ENCODE measurements around the gene SLC2A8.

SLC2A8 gene

DNA sequence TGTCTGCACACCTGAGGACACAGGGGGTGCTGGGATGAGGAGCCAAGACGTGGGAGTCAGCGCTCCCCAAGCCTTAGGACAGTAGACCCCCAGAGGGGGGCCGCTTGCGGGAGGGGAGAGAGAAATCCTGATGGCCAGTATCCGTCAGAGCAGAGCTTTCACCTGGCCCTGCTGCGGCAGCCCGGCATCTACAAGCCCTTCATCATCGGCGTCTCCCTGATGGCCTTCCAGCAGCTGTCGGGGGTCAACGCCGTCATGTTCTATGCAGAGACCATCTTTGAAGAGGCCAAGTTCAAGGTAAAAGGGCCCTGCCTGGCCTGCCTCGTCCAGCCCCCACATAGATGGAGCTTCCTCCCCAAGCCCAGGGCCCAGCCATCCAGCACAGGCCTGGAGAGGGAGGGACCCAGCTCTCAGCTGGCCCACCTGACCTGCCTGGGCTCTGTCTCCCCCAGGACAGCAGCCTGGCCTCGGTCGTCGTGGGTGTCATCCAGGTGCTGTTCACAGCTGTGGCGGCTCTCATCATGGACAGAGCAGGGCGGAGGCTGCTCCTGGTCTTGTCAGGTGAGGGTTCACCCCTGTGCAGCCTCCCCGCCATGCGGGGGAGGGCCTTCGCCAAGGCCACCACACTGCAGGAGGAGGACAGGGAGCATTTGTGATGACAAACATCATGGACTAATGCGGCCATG, 6.7 kb downstream of the SLC2A8 start:
- DNase-seq: no peak

DNA sequence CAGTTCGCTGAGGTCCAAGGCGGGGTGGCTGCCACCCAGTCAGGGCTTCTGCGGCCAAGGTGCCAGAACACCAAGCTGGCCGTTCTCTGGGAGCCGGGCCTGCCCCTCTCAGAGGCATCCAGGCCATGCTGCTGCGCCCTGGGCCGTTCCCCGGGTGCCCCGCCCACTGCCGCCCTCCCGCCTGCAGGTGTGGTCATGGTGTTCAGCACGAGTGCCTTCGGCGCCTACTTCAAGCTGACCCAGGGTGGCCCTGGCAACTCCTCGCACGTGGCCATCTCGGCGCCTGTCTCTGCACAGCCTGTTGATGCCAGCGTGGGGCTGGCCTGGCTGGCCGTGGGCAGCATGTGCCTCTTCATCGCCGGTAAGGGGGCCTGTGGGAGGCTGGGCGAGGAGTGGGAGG, 7.7 kb downstream of the SLC2A8 start:
- no peak for DNase-seq

DNA sequence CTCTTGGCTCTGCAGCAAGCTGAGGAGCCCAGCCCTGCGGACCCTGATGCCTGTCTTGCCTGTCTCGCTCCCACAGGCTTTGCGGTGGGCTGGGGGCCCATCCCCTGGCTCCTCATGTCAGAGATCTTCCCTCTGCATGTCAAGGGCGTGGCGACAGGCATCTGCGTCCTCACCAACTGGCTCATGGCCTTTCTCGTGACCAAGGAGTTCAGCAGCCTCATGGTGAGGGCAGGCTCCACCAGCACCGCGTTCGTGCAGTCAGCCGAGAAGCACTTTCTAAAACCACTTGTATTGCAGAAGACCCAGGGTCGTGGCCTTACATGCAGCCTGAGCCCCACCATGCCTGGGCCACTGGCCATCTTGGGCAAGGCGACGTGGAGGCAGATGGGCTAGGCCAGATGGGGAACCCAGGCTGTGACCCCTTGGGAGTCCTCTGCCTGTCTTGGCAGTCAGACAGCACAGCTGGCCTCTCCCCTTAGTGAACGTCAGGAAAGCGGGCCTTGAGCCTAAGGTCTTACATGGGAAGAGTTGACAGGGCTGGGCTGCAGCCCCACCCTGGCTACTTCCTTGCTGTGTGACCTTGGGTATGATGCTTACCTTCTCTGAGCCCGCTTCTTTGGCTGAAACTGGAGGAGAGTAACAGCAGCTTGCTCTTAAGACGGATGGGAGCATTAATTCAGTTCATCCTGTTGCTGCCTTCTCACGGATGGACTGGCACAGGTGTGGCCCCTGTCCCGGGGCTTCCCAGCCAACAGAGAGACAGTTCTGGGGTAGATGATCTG, 8.6 kb downstream of the SLC2A8 start:
- DNase-seq: peak in 1 of 2 experiments; percentile 1

DNA sequence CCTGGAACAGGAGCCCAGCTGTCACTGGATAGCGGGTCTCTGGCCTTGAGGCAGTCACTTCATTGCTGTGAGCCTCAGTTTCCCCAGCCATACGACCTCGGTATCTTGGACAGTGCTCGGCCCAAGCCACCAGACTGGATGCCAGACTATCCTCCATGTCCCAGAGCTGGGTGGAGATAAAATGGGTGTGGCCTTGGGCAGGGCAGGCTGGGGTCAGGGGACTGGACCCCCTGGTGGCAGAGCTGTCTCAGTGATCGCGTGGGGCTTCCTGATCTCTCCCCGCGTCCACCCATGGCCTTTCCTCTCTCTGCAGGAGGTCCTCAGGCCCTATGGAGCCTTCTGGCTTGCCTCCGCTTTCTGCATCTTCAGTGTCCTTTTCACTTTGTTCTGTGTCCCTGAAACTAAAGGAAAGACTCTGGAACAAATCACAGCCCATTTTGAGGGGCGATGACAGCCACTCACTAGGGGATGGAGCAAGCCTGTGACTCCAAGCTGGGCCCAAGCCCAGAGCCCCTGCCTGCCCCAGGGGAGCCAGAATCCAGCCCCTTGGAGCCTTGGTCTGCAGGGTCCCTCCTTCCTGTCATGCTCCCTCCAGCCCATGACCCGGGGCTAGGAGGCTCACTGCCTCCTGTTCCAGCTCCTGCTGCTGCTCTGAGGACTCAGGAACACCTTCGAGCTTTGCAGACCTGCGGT, 10.0 kb downstream of the SLC2A8 start:
- DNase-seq: no peak

DNA sequence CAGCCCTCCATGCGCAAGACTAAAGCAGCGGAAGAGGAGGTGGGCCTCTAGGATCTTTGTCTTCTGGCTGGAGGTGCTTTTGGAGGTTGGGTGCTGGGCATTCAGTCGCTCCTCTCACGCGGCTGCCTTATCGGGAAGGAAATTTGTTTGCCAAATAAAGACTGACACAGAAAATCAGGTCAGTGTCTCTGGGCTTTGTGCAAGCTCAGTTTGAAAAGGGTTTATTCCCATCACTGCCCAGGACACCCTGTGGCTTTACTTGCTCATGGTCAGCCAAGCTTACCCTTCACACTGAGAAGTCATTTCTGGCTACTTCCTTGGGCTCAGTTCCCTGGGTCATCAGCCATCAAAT, 10.5 kb downstream of the SLC2A8 start:
- no peak for DNase-seq

DNA sequence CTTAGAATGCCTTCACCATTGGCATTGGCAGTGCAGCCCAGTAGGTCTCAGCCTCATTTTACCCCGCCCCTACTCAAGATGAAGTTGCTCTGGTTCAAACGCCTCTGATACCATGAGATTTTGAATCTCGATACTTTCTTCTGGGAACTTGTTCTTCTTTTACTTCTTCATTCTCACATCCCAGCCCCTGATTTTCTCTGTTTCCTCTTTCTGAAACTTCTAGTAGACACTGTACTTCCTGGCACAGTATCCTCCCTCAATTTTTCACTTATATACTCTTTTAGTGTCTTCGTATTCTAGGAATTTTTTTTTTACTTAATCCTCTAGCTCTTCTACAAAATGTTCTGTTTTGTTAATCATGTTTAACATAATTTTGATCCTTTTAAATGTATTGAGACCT, 14.2 kb downstream of the SLC2A8 start:
- no peak for DNase-seq

DNA sequence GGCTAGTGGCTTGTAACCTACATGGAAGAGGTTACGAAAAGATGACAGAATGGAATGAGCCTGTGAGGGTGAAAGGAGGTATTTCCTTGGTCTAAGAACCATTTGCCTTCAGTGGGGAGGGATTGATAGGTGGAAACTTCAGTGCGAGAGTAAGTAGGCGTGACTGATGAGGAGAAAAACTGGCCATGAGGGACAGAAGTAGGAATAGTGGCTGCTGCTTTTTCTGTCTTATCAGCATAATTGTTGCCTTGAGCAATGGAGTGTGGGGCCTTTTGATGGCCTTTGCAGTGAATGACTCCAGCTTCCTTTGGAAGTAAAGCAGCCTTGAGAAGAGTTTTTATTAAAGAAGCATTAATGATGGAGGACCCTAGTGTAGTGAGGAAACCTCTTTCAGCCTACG, 18.2 kb downstream of the SLC2A8 start:
- no peak for DNase-seq

DNA sequence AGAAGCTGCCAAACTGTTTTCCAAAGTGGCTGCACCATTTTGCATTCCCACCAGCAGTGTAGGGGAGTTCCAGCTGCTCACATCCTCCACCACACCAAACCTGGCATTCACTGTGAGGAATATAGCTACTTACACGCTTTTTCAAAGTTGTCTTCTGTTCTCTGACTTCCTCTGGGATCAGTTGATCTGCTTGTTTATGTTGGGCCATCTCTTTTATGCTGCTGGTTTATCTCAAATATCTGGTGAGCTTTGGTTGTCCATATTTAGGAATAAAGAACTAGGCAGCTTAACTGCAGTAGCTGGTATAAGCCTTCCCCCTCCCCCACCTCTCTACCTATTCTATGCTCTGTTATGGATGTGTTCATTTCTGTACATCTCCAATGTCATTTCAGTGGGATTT, 18.7 kb downstream of the SLC2A8 start:
- no peak for DNase-seq

DNA sequence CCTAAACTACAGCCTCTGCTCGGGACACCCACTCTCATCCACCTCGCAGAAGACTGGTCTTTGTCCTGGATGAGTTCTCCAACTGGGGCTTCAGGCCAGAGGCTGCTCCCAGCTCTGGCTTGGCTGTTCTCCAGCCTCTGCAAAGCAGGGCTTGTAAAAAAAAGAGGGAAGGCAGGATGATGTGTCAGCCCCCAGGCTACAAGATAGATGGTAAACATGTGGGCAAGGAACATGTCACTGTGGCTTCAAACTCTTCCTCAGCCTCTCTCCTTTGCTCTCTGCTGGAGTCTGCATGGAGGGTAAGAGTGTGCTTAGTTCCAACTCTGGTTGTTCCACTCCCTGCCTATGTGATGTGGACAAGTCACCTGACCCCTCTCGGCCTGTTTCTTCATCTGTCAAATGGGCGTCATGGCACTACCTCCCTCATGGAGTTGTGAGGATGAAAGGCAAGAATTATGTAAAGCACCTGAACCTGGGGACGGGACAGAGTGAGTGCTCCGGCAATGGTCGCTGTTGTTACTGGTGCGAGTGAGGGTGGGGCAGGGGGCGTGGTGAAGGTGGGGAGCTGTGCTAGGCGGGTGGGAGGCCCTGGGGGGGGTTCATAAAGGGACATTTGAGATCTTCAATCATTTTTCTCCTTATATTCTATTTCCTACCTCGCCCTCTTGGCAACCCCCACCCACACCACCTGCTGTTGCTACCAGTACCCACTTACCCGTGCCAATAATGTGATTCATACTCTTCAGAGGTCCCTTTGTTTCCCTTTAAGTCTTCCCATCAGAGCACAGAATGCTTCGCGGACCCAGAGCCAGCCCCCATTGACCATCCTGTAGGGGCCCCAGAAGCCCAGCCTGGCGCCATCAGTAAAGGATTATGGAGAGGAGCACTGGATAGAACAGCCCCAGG, 20.4 kb downstream of the SLC2A8 start:
- DNase-seq: peak in 1 of 2 experiments; percentile 40

DNA sequence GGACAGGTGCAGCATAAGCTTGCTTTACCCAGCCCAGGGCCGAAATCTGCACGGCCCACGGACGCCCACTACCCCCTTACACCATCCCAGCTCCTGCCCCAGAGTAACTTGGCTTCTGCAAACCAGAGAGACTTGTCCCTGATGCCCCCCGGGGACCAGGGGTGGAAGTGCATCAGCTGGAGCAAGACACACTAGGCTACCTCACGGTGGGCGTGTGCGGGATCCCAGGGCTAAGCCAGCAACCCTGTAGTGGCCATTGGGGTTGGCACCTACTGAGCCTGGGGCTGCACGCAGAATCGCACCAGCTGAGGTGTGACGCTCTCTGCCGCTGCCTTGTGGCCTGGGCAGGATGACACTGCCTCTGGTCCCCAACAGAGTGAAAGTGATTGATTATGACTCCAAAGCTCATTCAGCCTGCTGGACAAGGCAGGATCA, 21.1 kb downstream of the SLC2A8 start:
- DNase-seq: no peak

DNA sequence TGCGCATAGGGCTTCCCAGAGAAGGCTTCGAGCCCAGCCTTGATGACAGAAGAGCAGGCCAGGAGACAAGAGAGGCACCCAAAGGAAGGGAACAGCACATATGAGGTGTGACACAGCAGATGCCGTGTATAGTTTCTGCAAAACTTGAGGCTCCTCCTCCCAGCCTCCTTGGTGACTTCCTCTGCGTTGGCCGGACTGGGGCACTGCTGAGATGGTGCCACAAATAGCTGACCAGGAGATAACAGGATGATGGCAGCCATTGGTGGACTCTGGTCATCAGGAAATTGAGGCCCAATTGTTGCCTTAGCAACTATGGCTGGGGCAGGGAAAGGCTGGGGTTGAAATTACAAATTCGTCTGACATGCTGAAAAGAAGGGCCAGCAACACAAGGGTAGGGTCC, 22.4 kb downstream of the SLC2A8 start:
- DNase-seq: no peak

DNA sequence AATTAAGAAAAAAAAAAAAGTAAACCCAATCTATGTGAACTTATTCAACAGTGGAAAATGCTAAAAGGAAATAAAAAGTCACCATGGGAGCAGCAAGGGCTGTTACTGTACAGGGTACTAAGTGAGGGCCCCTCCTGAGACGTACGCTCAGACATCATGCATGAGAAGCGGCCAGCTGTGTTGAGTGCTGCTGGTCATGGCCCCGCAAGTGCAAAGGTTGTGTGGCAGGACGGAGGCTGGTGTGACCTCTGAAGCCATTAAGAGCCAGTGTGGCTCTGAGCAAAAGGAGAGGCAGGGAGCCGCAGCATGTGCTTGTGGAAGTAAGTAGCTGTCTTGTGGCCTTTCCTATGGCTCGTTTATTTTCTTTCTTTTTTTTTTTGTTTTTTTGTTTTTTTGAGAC, 24.1 kb downstream of the SLC2A8 start:
- no peak for DNase-seq

DNA sequence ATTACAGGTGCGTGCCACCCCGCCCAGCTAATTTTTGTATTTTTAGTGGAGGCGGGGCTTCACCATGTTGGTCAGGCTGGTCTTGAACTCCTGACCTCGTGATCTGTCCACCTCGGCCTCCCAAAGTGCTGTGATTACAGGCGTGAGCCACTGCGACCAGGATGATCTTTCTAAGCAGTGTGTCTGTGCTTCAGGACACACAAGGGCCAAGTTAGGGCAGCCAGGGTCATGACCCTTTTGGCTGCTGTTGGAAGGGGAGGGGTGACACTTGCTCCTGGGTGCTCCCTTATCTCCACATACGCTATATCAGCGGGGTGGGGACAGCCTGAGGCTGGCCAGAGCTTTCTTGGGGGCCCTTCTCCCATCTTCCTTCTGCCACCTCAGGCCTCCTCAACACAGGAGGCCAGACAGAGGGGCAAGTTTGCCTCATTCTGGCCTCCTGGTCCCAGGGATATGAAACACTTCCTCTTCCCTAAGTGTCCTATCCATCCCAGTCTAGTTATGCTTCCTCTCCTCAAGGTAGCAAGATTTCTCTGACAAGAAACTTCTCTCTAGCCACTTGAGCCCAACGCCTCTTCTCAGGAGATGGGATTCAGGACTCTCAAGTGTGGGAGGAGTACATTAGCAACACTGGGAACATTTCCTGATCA, 25.3 kb downstream of the SLC2A8 start:
- no peak for DNase-seq

DNA sequence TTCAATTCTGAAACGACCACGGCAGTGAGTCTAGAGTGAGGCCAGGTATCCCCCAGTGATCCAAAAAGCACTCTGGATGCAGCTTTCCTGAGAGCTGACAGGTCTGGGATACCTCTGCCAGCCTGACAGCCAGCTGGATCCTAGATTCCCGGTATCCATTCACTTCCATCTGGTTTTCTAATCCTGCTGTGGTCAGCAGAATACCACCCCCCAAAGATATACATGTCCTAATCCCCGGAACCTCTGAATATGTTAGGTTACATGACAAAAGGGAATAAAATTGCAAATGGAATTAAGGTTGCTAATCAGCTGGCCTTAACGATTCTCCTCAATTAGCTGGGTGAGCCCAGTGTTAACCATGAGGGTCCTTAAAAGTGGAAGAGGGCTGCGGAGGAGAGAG, 25.8 kb downstream of the SLC2A8 start:
- DNase-seq: no peak

DNA sequence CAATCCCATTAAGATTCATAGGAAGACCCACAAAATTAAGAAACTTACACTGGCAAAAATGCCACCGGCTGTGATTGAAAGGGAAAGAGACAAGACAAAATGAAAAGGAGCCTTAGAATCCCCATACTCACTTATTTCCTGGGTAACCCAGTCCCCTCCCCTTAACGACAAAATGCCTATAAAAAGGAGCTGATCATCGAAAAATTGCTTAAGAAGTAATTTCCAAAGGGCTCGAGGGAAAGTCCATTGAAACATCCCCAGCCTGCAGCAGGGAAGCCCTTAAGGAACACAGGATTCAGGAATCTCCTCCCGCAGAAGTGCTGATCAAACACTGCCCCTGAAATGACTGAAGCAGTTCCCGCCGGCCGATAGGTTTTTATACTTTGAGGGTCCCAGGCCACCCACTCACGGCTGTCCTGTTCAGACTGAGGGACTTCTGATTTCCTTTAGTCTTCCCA, 26.5 kb downstream of the SLC2A8 start:
- no peak for DNase-seq

DNA sequence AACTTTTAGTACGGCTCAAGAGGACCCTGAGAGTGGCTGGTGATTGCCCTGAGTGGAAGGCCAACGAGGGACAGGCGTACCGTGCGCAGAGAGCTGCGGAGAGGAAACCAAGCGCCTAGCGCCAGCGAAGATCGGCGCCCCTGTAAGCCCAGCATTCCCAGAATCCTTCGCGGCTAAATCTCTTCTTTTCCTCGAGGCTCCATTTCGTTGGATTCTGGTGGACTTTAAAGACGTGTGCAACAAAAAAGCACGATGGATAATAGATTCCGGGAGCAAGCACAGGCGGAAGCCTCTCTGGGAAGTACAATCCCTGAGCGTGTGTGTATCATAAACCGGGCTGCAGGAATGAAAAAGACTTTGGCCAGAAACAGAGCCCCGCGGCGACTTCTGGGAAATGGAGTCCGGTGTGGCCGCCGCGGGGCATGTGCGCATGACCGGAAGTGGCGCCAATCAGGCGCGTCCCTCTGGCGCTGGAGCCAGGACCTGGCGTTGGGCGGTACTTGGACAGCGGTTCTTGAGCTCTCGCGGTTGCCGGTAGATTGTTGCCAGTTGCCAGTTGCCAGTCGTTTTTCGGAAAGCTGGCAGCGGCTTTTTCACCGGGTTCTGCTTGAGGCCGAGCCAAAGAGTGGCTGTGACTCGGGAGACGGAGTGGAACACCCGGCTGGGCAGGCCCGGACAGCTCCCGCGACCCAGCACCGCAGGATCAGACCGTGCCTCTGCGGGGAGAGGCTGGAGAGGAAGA, 27.1 kb downstream of the SLC2A8 start, which contains the start of gene ZNF79:
TSS of gene ZNF79 (plus strand) at position 449 of the 742 bp plus-strand sequence. CDS start 406 bp downstream, outside the sequence.
- peak; percentile 76 to 88 for DNase-seq

DNA sequence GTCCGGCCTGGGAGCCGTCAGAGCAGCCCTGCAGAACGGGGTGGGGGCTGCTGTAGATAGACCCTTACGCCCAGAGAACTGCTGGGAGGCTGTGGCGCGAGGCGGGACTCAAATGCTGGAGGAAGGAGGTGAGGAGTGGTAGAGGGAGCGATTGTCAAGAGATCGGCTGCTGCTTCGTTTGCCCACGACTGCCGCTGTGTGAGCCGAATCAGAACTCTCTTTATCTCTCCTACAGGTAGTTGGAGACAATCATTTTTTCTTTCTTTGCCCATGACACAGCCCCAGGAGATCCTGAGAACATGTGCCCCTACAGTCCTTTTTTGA, 27.7 kb downstream of the SLC2A8 start:
- no peak for DNase-seq

DNA sequence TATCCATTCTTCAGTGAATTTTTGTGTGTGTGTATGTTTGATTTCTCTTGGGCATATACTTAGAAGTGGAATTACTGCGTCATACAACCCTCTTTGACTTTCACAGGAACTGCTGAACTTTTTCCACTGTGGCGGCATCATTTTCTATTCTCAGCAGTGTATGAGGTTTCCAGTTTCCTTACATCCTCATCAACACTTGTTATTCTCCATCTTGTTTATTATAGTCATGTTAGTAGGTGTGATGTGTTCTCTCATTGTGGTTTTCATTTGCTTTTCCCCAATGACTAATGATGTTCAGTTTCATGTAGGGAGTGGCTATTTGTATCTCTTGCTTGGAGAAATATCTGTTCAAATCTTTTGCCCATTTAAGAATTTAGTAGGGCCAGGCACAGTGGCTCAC, 29.8 kb downstream of the SLC2A8 start:
- no peak for DNase-seq

DNA sequence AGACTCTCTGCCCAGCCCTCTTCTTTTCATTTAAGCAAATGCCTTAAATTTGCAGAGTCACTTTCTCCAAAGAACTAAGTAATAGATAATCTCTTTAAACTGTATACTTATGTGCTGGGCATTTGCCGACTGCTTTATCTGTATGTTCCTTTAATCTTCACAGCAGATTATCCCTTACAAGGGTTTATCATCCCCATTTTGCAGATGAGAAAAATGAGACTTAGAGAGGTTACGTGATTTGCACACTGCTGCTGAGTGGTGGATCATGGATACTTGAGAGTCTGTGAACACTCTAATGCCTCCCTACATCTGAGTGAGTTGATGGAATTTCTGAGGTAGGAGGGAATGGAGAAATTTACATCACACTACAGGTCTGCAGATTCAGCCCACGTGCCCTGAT, 31.4 kb downstream of the SLC2A8 start:
- DNase-seq: no peak

DNA sequence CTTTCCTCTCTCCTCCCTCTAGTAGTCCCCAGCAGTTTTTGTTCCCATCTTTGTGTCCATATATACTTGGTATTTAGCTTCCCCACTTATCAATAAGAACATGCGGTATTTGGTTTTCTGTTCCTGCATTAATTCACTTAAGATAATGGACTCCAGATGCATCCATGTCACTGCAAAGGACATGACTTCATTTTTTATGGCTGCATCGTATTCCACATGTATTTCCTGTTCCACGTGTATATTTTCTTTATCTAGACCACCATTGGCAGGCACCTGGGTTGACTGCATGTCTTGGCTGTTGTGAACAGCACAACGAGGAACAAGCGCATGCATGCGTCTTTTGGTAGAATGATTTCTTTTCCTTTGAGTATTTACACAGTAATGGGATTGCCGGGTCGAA, 33.4 kb downstream of the SLC2A8 start:
- DNase-seq: no peak

DNA sequence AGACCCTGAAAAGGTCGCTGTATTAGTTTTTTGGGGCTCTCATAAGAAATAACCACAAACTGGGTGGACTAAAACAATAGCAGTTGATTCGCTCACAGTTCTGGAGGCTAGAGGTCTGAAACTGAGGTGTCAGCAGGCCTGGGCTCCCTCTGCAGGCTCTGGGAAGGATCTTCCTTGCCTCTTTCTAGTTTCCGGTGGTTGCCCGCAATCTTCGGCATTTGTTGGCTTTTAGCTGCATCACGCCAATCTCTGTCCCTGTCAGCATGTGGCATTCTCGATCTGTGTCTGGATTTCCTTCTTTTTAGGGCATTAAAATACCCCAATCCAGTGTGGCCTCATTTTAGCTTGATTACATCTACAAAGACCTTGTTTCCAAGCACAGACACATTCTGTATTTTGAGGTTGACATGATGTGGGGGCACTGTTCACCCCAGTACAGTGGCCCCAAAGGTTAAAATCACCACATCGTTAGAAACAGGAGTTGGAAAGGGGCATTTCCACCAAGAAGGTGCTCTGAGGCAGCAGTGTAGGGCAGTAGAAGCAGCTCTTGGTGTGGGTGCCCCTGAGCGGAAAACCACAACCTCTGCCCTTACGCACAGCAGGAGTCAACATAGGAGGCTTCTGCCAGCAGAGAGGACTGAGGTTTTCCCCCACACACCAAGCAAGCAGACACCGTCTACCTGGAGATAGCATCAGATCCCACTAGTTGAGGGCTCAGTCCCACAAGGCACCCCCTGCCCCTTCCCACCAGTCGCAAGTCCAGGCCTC, 40.7 kb downstream of the SLC2A8 start:
- DNase-seq: no peak
